Tibial nerve (tissue), 4 donors: ENCODE data around the gene SLC25A4. TPM values are rescaled to one million over a fixed set of nuclear protein-coding genes. Genes with fewer than 3 reads are reported as not detected.
"Not testable (repeated sequence)": the region's sequence is repeated elsewhere in the genome, so short reads cannot be mapped to it uniquely, and the experiment has no call there.

Source experiments
- DNase-seq, 2 donors: peaks; one replicate each; pipeline ENCODE4 v3.0.0-alpha.2; 2019; ENCODE audit warnings: low spot score in 2 of 2
- H3K27ac ChIP-seq, 4 donors: fragments of 200-600 bp; sonication (generic) in 3 of 4; one replicate each; pipeline ENCODE4 v1.5.1; 2017 to 2019; ENCODE audit warnings: mild to moderate bottlenecking in 1 of 4
- H3K27me3 ChIP-seq, 2 donors: fragments of 200-600 bp; sonication (generic) in 1 of 2; one replicate each; pipeline versions ENCODE4 v1.5.1 to v1.6.0; 2017 to 2019
- H3K36me3 ChIP-seq, 3 donors: fragments of 200-600 bp; sonication (generic); one replicate each; pipeline ENCODE4 v1.5.1; 2018 to 2019
- H3K4me1 ChIP-seq, 4 donors: fragments of 200-600 bp; sonication (generic) in 3 of 4; one replicate each; pipeline ENCODE4 v1.5.1; 2017 to 2019
- H3K4me3 ChIP-seq, 4 donors: fragments of 200-600 bp; sonication (generic) in 3 of 4; one replicate each; pipeline ENCODE4 v1.5.1; 2017 to 2019; ENCODE audit warnings: mild to moderate bottlenecking in 1 of 4, moderate library complexity in 1 of 4
- H3K9me3 ChIP-seq, 4 donors: fragments of 200-600 bp; sonication (generic) in 3 of 4; one replicate each; pipeline ENCODE4 v1.5.1; 2017 to 2019
- CTCF ChIP-seq, 5 experiments: fragments of 200-600 bp in 3 of 5; fragments of 450-650 bp in 2 of 5; sonication (generic) in 3 of 5; IDR thresholded peaks; one replicate each; pipeline ENCODE4 v1.5.1; 2016 to 2019; ENCODE audit warnings: antibody characterized with exemption in 5 of 5, mild to moderate bottlenecking in 3 of 5, moderate library complexity in 2 of 5
- EP300 ChIP-seq, 2 donors: sonication (generic); formaldehyde crosslinking; IDR thresholded peaks; one replicate each; pipeline ENCODE4 v1.6.1; 2017; ENCODE audit warnings: antibody characterized with exemption in 2 of 2, mild to moderate bottlenecking in 1 of 2
- POLR2A ChIP-seq, 2 donors: fragments of 450-650 bp; IDR thresholded peaks; one replicate each; pipeline ENCODE4 v1.6.1; 2017; ENCODE audit warnings: antibody characterized with exemption in 2 of 2, mild to moderate bottlenecking in 2 of 2, moderate library complexity in 2 of 2
- WGBS, 2 donors: methylation state at CpG; one replicate each; pipeline ENCODE4 v1.1.5; 2018; 5-methylcytosine and 5-hydroxymethylcytosine counted together
- total RNA-seq, 4 donors: library from RNA; depleted of rRNA; stranded (reverse); fragments of >200 nt; gene quantifications; one replicate each; pipeline ENCODE4 v1.1.0, GENCODE V29; 2016

Gene SLC25A4
- total RNA-seq, 4 donors from 2014 or later: 15.5 to 41.1 (median 24.0) TPM

- Histone ChIP-seq H3K27ac (no peak overlapping the region), H3K4me1 (peaks cover 0 to 3% (median 0%) of the 10 kb centered on the region in 4 donors), H3K27me3 (no peaks in the 10 kb centered on the region), H3K4me3 (no peak overlapping the region), H3K36me3 (no peaks in the 10 kb centered on the region), H3K9me3 (no peaks in the 10 kb centered on the region)
- WGBS, 2 donors: 67 to 70% methylated on average over 3 of the region's 3 CpGs
- no peak for DNase-seq
- TF ChIP-seq CTCF (IDR thresholded peaks at IDR 0.05): no peak
- no peak for TF ChIP-seq EP300 (IDR thresholded peaks at IDR 0.05)
- no peak for TF ChIP-seq POLR2A (IDR thresholded peaks at IDR 0.05)
Measured at GRCh38 chr4:185106353-185106752, 36.7 kb upstream of the SLC25A4 start.

- peaks cover 0 to 15% (median 2%) of the 10 kb centered on the region in 4 donors for H3K4me1 ChIP-seq
- not testable (repeated sequence) for H3K27ac ChIP-seq, H3K4me3 ChIP-seq, H3K36me3 ChIP-seq, DNase-seq, H3K9me3 ChIP-seq, H3K27me3 ChIP-seq
- WGBS, 2 donors: 93 to 99% methylated on average over 6 of the region's 6 CpGs
Measured at GRCh38 chr4:185107574-185107973, 35.5 kb upstream of the SLC25A4 start.

GRCh38 chr4:185108185-185108584, 34.9 kb upstream of the SLC25A4 start:
- H3K27ac ChIP-seq: no peak overlapping the region
- H3K36me3 ChIP-seq: no peaks in the 10 kb centered on the region
- no peak for DNase-seq
- WGBS, 2 donors: 72 to 86% methylated on average over 2 of the region's 2 CpGs
- no peak for TF ChIP-seq EP300 (IDR thresholded peaks at IDR 0.05)
- TF ChIP-seq CTCF (IDR thresholded peaks at IDR 0.05): no peak
- TF ChIP-seq POLR2A (IDR thresholded peaks at IDR 0.05): no peak
- H3K27me3 ChIP-seq: no peaks in the 10 kb centered on the region
- no peaks in the 10 kb centered on the region for H3K9me3 ChIP-seq
- H3K4me3 ChIP-seq: no peak overlapping the region
- H3K4me1 ChIP-seq: peaks cover 0 to 21% (median 2%) of the 10 kb centered on the region in 4 donors

- TF ChIP-seq EP300 (IDR thresholded peaks at IDR 0.05): no peak
- TF ChIP-seq CTCF (IDR thresholded peaks at IDR 0.05): no peak
- TF ChIP-seq POLR2A (IDR thresholded peaks at IDR 0.05): no peak
- Histone ChIP-seq H3K4me1 (peaks cover 0 to 22% (median 2%) of the 10 kb centered on the region in 4 donors), H3K4me3 (no peak overlapping the region), H3K9me3 (no peaks in the 10 kb centered on the region), H3K27ac (no peak overlapping the region), H3K27me3 (no peaks in the 10 kb centered on the region), H3K36me3 (no peaks in the 10 kb centered on the region)
- WGBS, 2 donors: 80 to 81% methylated on average over 4 of the region's 4 CpGs
- DNase-seq: no peak
Measured at GRCh38 chr4:185108669-185109068, 34.4 kb upstream of the SLC25A4 start.

- Histone ChIP-seq H3K4me1 (peaks cover 0 to 22% (median 2%) of the 10 kb centered on the region in 4 donors), H3K36me3 (no peaks in the 10 kb centered on the region), H3K9me3 (no peaks in the 10 kb centered on the region), H3K27me3 (no peaks in the 10 kb centered on the region), H3K27ac (no peak overlapping the region), H3K4me3 (no peak overlapping the region)
- TF ChIP-seq POLR2A (IDR thresholded peaks at IDR 0.05) (no peak), EP300 (IDR thresholded peaks at IDR 0.05) (no peak), CTCF (IDR thresholded peaks at IDR 0.05) (no peak)
- DNase-seq: no peak
Measured at GRCh38 chr4:185109736-185110135, 33.3 kb upstream of the SLC25A4 start.

- H3K27ac ChIP-seq: no peak overlapping the region
- H3K9me3 ChIP-seq: no peaks in the 10 kb centered on the region
- H3K27me3 ChIP-seq: no peaks in the 10 kb centered on the region
- no peak overlapping the region for H3K4me3 ChIP-seq
- H3K36me3 ChIP-seq: no peaks in the 10 kb centered on the region
- 88 to 89% methylated on average over 11 of the region's 11 CpGs for WGBS, 2 donors
- no peak for DNase-seq
- peaks cover 0 to 22% (median 2%) of the 10 kb centered on the region in 4 donors for H3K4me1 ChIP-seq
- no peak for TF ChIP-seq POLR2A (IDR thresholded peaks at IDR 0.05)
- TF ChIP-seq EP300 (IDR thresholded peaks at IDR 0.05): no peak
- TF ChIP-seq CTCF (IDR thresholded peaks at IDR 0.05): no peak
Measured at GRCh38 chr4:185110375-185110823, 32.7 kb upstream of the SLC25A4 start.
